ENCODE measurements around the gene NHERF2.

The NHERF2 gene

GRCh38 chr16:1993731-1994131, 33.0 kb upstream of the NHERF2 start:
- no peak for TF ChIP-seq Cebpa-rat (IDR thresholded peaks at IDR 0.05)
- 0 out of 22 replicates have a peak overlapping the region, but pooled peaks of 2 of the 11 experiments have one; percentile 11 to 26 for H3K9ac ChIP-seq
- peaks cover 0 to 50% (median 37%) of the 10 kb centered on the region in 11 experiments; a peak in 18 of 22 replicates for H4K20me1 ChIP-seq

GRCh38 chr16:1997494-1998359, 29.0 kb upstream of the NHERF2 start:
- peaks cover 0 to 5% (median 0%) of the 10 kb centered on the region in 11 experiments; a peak in 8 of 22 replicates for H3K9me3 ChIP-seq (replicated peaks in 1 of 11)
- peaks cover 0 to 17% (median 14%) of the 10 kb centered on the region in 10 experiments; a peak in 12 of 20 replicates for H3K4me1 ChIP-seq
- H4K20me1 ChIP-seq = peaks cover 5 to 71% (median 57%) of the 10 kb centered on the region in 11 experiments; a peak in 21 of 22 replicates
- peaks cover under 1 to 7% (median 5%) of the 10 kb centered on the region in 11 experiments; a peak in 19 of 22 replicates for H3K27me3 ChIP-seq
- no peak for TF ChIP-seq Cebpa-rat (IDR thresholded peaks at IDR 0.05)
- no peak overlapping the region for H3K4me3 ChIP-seq
- no peak overlapping the region for H3K4me2 ChIP-seq
- H3K36me3 ChIP-seq = peaks cover 60 to 78% (median 74%) of the 10 kb centered on the region in 11 experiments
- H3K9ac ChIP-seq = no peak overlapping the region
- H3K27ac ChIP-seq = no peak overlapping the region

More at GRCh38 chr16:1993731-1994131, 33.0 kb upstream of the NHERF2 start:
- Histone ChIP-seq H3K27me3 (peaks cover 37 to 45% (median 43%) of the 10 kb centered on the region in 11 experiments), H3K4me1 (peaks cover 17 to 41% (median 35%) of the 10 kb centered on the region in 10 experiments), H3K9me3 (replicated peaks in 1 of 11) (peaks cover 0 to 10% (median 0%) of the 10 kb centered on the region in 11 experiments; a peak in 8 of 22 replicates), H3K27ac (peak overlapping the region in 5 of 11 experiments; percentile 6 to 23 (median 18); a peak in 3 of 22 replicates), H3K36me3 (peaks cover 21 to 38% (median 34%) of the 10 kb centered on the region in 11 experiments), H3K4me2 (peak overlapping the region in 8 of 11 experiments; percentile 9 to 39 (median 20); a peak in 12 of 22 replicates), H3K4me3 (no peak overlapping the region)

GRCh38 chr16:1998360-1998835, 28.3 kb upstream of the NHERF2 start:
- Histone ChIP-seq H3K4me3 (no peak overlapping the region), H4K20me1 (peaks cover 10 to 78% (median 64%) of the 10 kb centered on the region in 11 experiments; a peak in 21 of 22 replicates), H3K27ac (no peak overlapping the region), H3K27me3 (peaks cover 0 to under 1% (median 0%) of the 10 kb centered on the region in 11 experiments; a peak in 1 of 22 replicates), H3K9me3 (replicated peaks in 1 of 11) (no peaks in the 10 kb centered on the region), H3K4me1 (peaks cover 1 to 10% (median 9%) of the 10 kb centered on the region in 10 experiments; a peak in 14 of 20 replicates), H3K4me2 (no peak overlapping the region), H3K9ac (no peak overlapping the region), H3K36me3 (peaks cover 66 to 85% (median 81%) of the 10 kb centered on the region in 11 experiments)
- TF ChIP-seq Cebpa-rat (IDR thresholded peaks at IDR 0.05) = no peak

- no peak overlapping the region for H3K4me3 ChIP-seq
- no peak overlapping the region for H3K4me2 ChIP-seq
- no peaks in the 10 kb centered on the region for H3K9me3 ChIP-seq (replicated peaks in 1 of 11)
- peaks cover 69 to 88% (median 85%) of the 10 kb centered on the region in 11 experiments for H3K36me3 ChIP-seq
- H3K27ac ChIP-seq = no peak overlapping the region
- no peaks in the 10 kb centered on the region for H3K27me3 ChIP-seq
- no peak overlapping the region for H3K9ac ChIP-seq
- no peak for TF ChIP-seq Cebpa-rat (IDR thresholded peaks at IDR 0.05)
- peaks cover 4 to 10% (median 9%) of the 10 kb centered on the region in 10 experiments for H3K4me1 ChIP-seq
- H4K20me1 ChIP-seq = peaks cover 16 to 85% (median 71%) of the 10 kb centered on the region in 11 experiments; a peak in 21 of 22 replicates
These were observed 27.6 kb upstream of the NHERF2 start for GRCh38 chr16:1998852-1999801.

GRCh38 chr16:1999866-2000514, 26.7 kb upstream of the NHERF2 start:
- no peak for TF ChIP-seq Cebpa-rat (IDR thresholded peaks at IDR 0.05)
- peaks cover 70 to 95% (median 87%) of the 10 kb centered on the region in 11 experiments for H3K36me3 ChIP-seq
- peaks cover 11 to 18% (median 16%) of the 10 kb centered on the region in 10 experiments for H3K4me1 ChIP-seq
- no peaks in the 10 kb centered on the region for H3K9me3 ChIP-seq (replicated peaks in 1 of 11)
- peaks cover 24 to 94% (median 80%) of the 10 kb centered on the region in 11 experiments; a peak in 21 of 22 replicates for H4K20me1 ChIP-seq
- no peak overlapping the region for H3K27ac ChIP-seq
- H3K9ac ChIP-seq = no peak overlapping the region; a peak in 1 of 22 replicates
- H3K4me2 ChIP-seq = no peak overlapping the region
- H3K4me3 ChIP-seq = no peak overlapping the region
- no peaks in the 10 kb centered on the region for H3K27me3 ChIP-seq

GRCh38 chr16:2001035-2001434, 25.7 kb upstream of the NHERF2 start:
- H3K4me2 ChIP-seq = no peak overlapping the region
- peaks cover 35 to 99% (median 89%) of the 10 kb centered on the region in 11 experiments; a peak in 21 of 22 replicates for H4K20me1 ChIP-seq
- H3K36me3 ChIP-seq = peaks cover 70 to 94% (median 82%) of the 10 kb centered on the region in 11 experiments
- no peak for TF ChIP-seq Cebpa-rat (IDR thresholded peaks at IDR 0.05)
- no peak overlapping the region for H3K4me3 ChIP-seq
- H3K9ac ChIP-seq = 0 out of 22 replicates have a peak overlapping the region, but pooled peaks of 1 of the 11 experiments have one; percentile 18
- no peak overlapping the region for H3K27ac ChIP-seq
- no peaks in the 10 kb centered on the region for H3K9me3 ChIP-seq (replicated peaks in 1 of 11)
- H3K4me1 ChIP-seq = peaks cover 22 to 29% (median 26%) of the 10 kb centered on the region in 10 experiments
- no peaks in the 10 kb centered on the region for H3K27me3 ChIP-seq

- peaks cover 29 to 36% (median 33%) of the 10 kb centered on the region in 10 experiments for H3K4me1 ChIP-seq
- TF ChIP-seq Cebpa-rat (IDR thresholded peaks at IDR 0.05) = no peak
- no peak overlapping the region for H3K4me2 ChIP-seq
- no peaks in the 10 kb centered on the region for H3K27me3 ChIP-seq
- peak overlapping the region in 2 of 11 experiments; percentile 9 to 18; a peak in 1 of 22 replicates for H3K9ac ChIP-seq
- H3K9me3 ChIP-seq (replicated peaks in 1 of 11) = no peaks in the 10 kb centered on the region
- H3K27ac ChIP-seq = no peak overlapping the region
- H3K36me3 ChIP-seq = peaks cover 69 to 92% (median 78%) of the 10 kb centered on the region in 11 experiments
- no peak overlapping the region for H3K4me3 ChIP-seq
- H4K20me1 ChIP-seq = peaks cover 42 to 100% (median 94%) of the 10 kb centered on the region in 11 experiments; a peak in 21 of 22 replicates
These were observed 25.0 kb upstream of the NHERF2 start for GRCh38 chr16:2001456-2002355.

Data from BLaER1 treated with 17β-estradiol and CSF1 and Interleukin-3, amounts not matched to agents 10 nM and 100 nM (cell line).